HG03457 (cell line): ENCODE measurements around the gene FAM110C.

Experiments used
- ATAC-seq: cut with Tn5 transposase; IDR thresholded peaks from one replicate; pipeline ENCODE4 v1.9.1; 2021; ENCODE audit warnings: moderate number of reproducible peaks; ENCODE audit not compliant: unreplicated experiment

FAM110C gene

GRCh38 chr2:10222-10875 is 36.0 kb downstream of the FAM110C start:
- ATAC-seq, result no peak
